Suppressor macrophage (primary cell): ENCODE results near the gene PSME3.
"Not testable (repeated sequence)": the region's sequence is repeated elsewhere in the genome, so short reads cannot be mapped to it uniquely, and the experiment has no call there.

Source experiments
- DNase-seq, 4 experiments: peaks; one replicate each; pipeline ENCODE4 v3.0.0-alpha.2; 2020 to 2022

Gene PSME3

GRCh38 chr17:42878123-42878880, 45.1 kb downstream of the PSME3 start:
- DNase-seq = no peak

- DNase-seq = no peak
Measured at GRCh38 chr17:42878924-42879595, 45.9 kb downstream of the PSME3 start.

GRCh38 chr17:42879596-42879985, 46.4 kb downstream of the PSME3 start:
- no peak for DNase-seq

- DNase-seq = no peak
Measured at GRCh38 chr17:42880776-42881310, 47.6 kb downstream of the PSME3 start.

- DNase-seq = not testable (repeated sequence)
Measured at GRCh38 chr17:42881706-42882105, 48.5 kb downstream of the PSME3 start.

- DNase-seq = no peak
Measured at GRCh38 chr17:42882166-42882565, 49.0 kb downstream of the PSME3 start.

GRCh38 chr17:42883802-42884558, 50.8 kb downstream of the PSME3 start:
- DNase-seq = no peak

GRCh38 chr17:42885806-42886205, 52.6 kb downstream of the PSME3 start:
- DNase-seq = not testable (repeated sequence)

GRCh38 chr17:42886283-42887176, 53.3 kb downstream of the PSME3 start:
- peak; percentile 39 to 71 (median 66) for DNase-seq

- DNase-seq = no peak
Measured at GRCh38 chr17:42889809-42890208, 56.6 kb downstream of the PSME3 start.

- no peak for DNase-seq
Measured at GRCh38 chr17:42891539-42892152, 58.4 kb downstream of the PSME3 start.

GRCh38 chr17:42893359-42893758, 60.2 kb downstream of the PSME3 start:
- DNase-seq = peak; percentile 37 to 74 (median 52)
